SK-N-MC (cell line): ENCODE results near the gene MCU.

Experiments
- EZH2 ChIP-seq: fragments of 200-600 bp; sonication (generic); IDR thresholded peaks from one replicate; pipeline ENCODE4 v1.6.1; 2017; ENCODE audit warnings: antibody characterized with exemption
- FOXP2 ChIP-seq: optimal IDR thresholded peaks from 2 replicates; pipeline ENCODE3; 2011; ENCODE audit warnings: mild to moderate bottlenecking, moderate library complexity; ENCODE audit not compliant: insufficient read depth; ENCODE audit errors: extremely low read length, control extremely low read depth
- POLR2AphosphoS5 ChIP-seq: IDR thresholded peaks from 2 replicates; pipeline ENCODE4 v1.6.1; 2012; ENCODE audit warnings: mild to moderate bottlenecking, low read depth, low read length, borderline replicate concordance

GRCh38 chr10:72847681-72848080, 155.7 kb downstream of the MCU start:
- no peak for TF ChIP-seq POLR2AphosphoS5
- TF ChIP-seq EZH2: no peak
- no peak for TF ChIP-seq FOXP2
